DOHH2 (cell line): ENCODE results near the gene IL12A.

Experiments
- H3F3A ChIP-seq: fragments of 200-600 bp; sonication (generic), shearing (Covaris generic); 2 replicates; pipeline ENCODE4 v1.6.0; 2016; ENCODE audit warnings: antibody characterized with exemption, mild to moderate bottlenecking; ENCODE audit not compliant: control insufficient read depth, insufficient read depth
- H3K27ac ChIP-seq: fragments of 200-600 bp; sonication (generic); 2 replicates; pipeline ENCODE4 v1.5.1; 2014; ENCODE audit warnings: low read depth, mild to moderate bottlenecking, low read length, moderate library complexity
- H3K27me3 ChIP-seq: fragments of 200-600 bp; sonication (generic); 2 replicates; pipeline ENCODE4 v1.6.1; 2014; ENCODE audit warnings: mild to moderate bottlenecking, low read length, mixed read lengths; ENCODE audit not compliant: control insufficient read depth
- H3K36me3 ChIP-seq: fragments of 200-600 bp; sonication (generic); 2 replicates; pipeline ENCODE4 v1.6.1; 2014; ENCODE audit warnings: mild to moderate bottlenecking, low read length, moderate library complexity, mixed read lengths; ENCODE audit not compliant: control insufficient read depth
- H3K4me1 ChIP-seq: fragments of 200-600 bp; sonication (generic); 2 replicates; pipeline ENCODE4 v1.6.1; 2014; ENCODE audit warnings: mild to moderate bottlenecking, low read length, mixed read lengths; ENCODE audit not compliant: control insufficient read depth
- H3K4me2 ChIP-seq: fragments of 200-600 bp; sonication (generic); 2 replicates; pipeline ENCODE4 v1.6.0; 2014; ENCODE audit warnings: mild to moderate bottlenecking, low read length, moderate library complexity
- H3K4me3 ChIP-seq: fragments of 200-600 bp; sonication (generic); 2 replicates; pipeline ENCODE4 v1.5.1; 2014; ENCODE audit warnings: mild to moderate bottlenecking, low read length, mixed read lengths
- H3K79me2 ChIP-seq: fragments of 200-600 bp; sonication (generic); 2 replicates; pipeline ENCODE4 v1.6.1; 2014; ENCODE audit warnings: mild to moderate bottlenecking, low read length, mixed read lengths; ENCODE audit not compliant: control insufficient read depth
- H3K9me2 ChIP-seq: fragments of 200-600 bp; sonication (generic); replicated peaks from 2 replicates; pipeline ENCODE4 v1.6.1; 2014; ENCODE audit warnings: mild to moderate bottlenecking, low read length, mixed read lengths; ENCODE audit not compliant: control insufficient read depth
- H3K9me3 ChIP-seq: fragments of 200-600 bp; sonication (generic); 2 replicates; pipeline ENCODE4 v1.6.1; 2014; ENCODE audit warnings: antibody characterized with exemption, low read length, mixed read lengths; ENCODE audit not compliant: control insufficient read depth, insufficient read depth
- H4K20me1 ChIP-seq: fragments of 200-600 bp; sonication (generic); 2 replicates; pipeline ENCODE4 v1.6.0; 2014; ENCODE audit warnings: low read depth, mild to moderate bottlenecking, antibody characterized with exemption, low read length, moderate library complexity; ENCODE audit not compliant: control insufficient read depth, insufficient read depth
- EZH2phosphoT487 ChIP-seq: fragments of 200-600 bp; sonication (generic); IDR thresholded peaks from 2 replicates; pipeline ENCODE4 v1.6.1; 2017; ENCODE audit warnings: borderline replicate concordance, mild to moderate bottlenecking, antibody characterized with exemption, low read length, moderate library complexity, mixed read lengths
- TF ChIP-seq, protein P1 (sequence below): fragments of 200-600 bp; sonication (generic); IDR thresholded peaks from one replicate; pipeline ENCODE4 v1.5.1; 2014; ENCODE audit warnings: antibody characterized with exemption, mild to moderate bottlenecking, low read depth, low read length; ENCODE audit not compliant: poor library complexity, severe bottlenecking

The IL12A gene

DNA sequence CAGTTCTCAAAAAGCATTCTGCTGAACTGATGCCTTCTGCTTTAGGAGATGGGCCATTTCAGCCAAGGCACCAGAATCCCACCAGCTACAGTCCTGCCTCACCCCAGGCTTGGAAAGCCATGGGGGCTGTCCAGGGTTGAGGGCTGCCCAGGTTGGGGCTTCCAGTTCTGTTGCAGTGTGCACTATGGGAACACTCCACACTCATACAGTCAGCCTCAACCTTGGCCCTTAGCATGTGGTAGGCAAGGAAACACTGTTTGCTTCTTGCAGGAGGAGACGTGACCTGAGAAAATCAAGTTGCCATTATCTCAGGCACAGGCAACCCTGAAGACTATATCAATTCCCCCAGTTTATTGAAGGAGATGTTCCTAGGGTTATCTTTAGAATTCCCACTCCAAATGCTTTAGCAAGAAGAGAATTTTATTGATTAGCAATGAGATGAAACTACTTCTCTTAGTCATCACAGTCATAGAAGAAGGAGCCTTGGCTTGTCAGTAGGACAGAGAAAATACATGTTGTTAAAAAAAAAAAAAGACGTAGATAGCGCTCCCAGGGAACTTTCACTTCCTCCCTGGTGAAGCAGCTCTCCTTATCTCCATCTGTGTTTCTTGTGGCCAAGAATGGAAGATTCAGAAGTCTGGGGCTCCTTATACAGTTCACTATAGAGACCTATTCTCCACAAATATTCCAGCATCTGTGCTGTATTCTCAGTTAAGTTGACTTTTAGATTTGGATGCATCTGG lies 38.3 kb upstream of the IL12A start:
- Histone ChIP-seq H3K79me2 (no peaks in the 10 kb centered on the region), H3K9me3 (no peaks in the 10 kb centered on the region), H3F3A (no peaks in the 10 kb centered on the region), H3K36me3 (no peaks in the 10 kb centered on the region), H3K4me2 (no peak overlapping the region), H4K20me1 (no peaks in the 10 kb centered on the region), H3K9me2 (no peaks in the 10 kb centered on the region), H3K27ac (no peak overlapping the region), H3K27me3 (peaks cover 4% of the 10 kb centered on the region; the same call in 1 of the 2 replicates), H3K4me1 (no peaks in the 10 kb centered on the region), H3K4me3 (no peak overlapping the region)
- TF ChIP-seq, protein P1, sequence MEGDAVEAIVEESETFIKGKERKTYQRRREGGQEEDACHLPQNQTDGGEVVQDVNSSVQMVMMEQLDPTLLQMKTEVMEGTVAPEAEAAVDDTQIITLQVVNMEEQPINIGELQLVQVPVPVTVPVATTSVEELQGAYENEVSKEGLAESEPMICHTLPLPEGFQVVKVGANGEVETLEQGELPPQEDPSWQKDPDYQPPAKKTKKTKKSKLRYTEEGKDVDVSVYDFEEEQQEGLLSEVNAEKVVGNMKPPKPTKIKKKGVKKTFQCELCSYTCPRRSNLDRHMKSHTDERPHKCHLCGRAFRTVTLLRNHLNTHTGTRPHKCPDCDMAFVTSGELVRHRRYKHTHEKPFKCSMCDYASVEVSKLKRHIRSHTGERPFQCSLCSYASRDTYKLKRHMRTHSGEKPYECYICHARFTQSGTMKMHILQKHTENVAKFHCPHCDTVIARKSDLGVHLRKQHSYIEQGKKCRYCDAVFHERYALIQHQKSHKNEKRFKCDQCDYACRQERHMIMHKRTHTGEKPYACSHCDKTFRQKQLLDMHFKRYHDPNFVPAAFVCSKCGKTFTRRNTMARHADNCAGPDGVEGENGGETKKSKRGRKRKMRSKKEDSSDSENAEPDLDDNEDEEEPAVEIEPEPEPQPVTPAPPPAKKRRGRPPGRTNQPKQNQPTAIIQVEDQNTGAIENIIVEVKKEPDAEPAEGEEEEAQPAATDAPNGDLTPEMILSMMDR: no peak
- TF ChIP-seq EZH2phosphoT487: no peak

DNA sequence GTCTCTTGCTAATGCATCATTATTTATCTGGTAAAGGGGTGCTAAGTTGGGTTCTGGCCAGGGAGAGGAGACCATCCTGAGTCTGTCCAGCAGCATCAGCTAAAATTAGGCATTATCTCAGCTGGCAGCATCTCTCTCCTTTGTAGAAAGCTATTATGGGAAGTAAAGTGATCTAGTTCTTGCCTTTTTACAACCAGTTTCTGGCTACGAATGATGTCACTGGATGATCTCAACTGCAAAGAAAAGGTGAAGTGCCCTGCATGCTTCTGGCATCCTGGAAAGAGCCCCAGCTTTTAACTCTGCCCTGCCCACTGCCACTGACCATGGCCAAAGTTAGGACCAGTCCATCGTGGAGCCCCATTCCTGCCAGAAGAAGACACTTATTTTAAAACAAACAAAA lies 37.1 kb upstream of the IL12A start:
- Histone ChIP-seq H3K27me3 (peaks cover 4% of the 10 kb centered on the region; the same call in 1 of the 2 replicates), H4K20me1 (no peaks in the 10 kb centered on the region), H3K4me3 (no peak overlapping the region), H3K36me3 (no peaks in the 10 kb centered on the region), H3K4me1 (no peaks in the 10 kb centered on the region), H3K4me2 (no peak overlapping the region), H3K79me2 (no peaks in the 10 kb centered on the region), H3K27ac (no peak overlapping the region), H3K9me3 (no peaks in the 10 kb centered on the region), H3F3A (no peaks in the 10 kb centered on the region), H3K9me2 (no peaks in the 10 kb centered on the region)
- no peak for TF ChIP-seq EZH2phosphoT487
- TF ChIP-seq, protein P1: no peak

DNA sequence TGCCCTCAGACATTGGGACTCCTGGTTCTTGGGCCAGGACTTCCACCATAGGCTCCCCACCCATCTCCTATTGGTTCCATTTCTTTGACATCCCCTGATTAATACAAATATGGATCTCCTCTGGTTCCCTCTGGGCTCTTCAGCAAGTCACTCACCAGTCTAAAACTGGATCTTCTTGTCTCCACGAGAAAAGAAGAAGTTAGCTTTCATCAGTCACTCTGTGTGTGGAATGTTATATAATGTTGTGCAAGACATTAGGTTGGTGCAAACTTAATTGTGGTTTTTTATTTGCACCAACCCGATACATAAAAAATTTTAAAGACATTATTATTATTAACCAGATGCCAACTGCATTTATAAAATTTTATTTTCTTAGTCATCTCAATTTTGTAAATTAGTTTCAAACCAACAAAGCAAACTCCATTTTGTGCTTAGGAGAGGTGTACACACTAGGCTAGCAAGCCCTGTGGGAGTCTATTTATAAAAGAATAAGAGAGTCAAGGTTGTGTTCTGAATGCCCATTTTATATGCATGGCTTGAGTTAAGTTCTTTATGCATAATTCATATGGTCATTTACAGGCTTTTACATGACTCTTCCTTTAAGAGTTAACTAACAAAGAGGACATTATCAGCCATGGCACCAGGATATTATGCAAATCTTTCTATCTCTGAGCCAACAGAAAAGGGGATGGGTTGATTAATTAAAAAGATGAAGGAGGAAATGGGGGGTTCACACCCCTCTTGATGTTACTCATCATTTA lies 35.1 kb upstream of the IL12A start:
- H3K27ac ChIP-seq: no peak overlapping the region

More for the DNA sequence above, 35.1 kb upstream of the IL12A start:
- Histone ChIP-seq H3F3A (no peaks in the 10 kb centered on the region), H3K4me3 (no peak overlapping the region), H4K20me1 (no peaks in the 10 kb centered on the region), H3K9me2 (no peaks in the 10 kb centered on the region), H3K4me2 (no peak overlapping the region), H3K36me3 (no peaks in the 10 kb centered on the region), H3K27me3 (peaks cover 4% of the 10 kb centered on the region; the same call in 1 of the 2 replicates), H3K9me3 (no peaks in the 10 kb centered on the region), H3K79me2 (no peaks in the 10 kb centered on the region), H3K4me1 (no peaks in the 10 kb centered on the region)
- TF ChIP-seq, protein P1: no peak
- no peak for TF ChIP-seq EZH2phosphoT487
